Adrenal gland (tissue), 5 donors: Measurements from ENCODE around the gene GNAT1.

Experiments used
- POLR2A ChIP-seq, 2 donors: fragments of 450-650 bp; IDR thresholded peaks; one replicate each; pipeline ENCODE4 v1.6.1; 2017; ENCODE audit warnings: antibody characterized with exemption in 2 of 2, mild to moderate bottlenecking in 2 of 2, moderate library complexity in 1 of 2
- TF ChIP-seq, protein P1 (sequence below), 6 experiments: fragments of 450-650 bp in 4 of 6; fragments of 200-600 bp in 2 of 6; sonication (generic) in 1 of 6; IDR thresholded peaks; 1 replicate in 5 of 6; 2 replicates in 1 of 6; pipeline versions ENCODE4 v1.5.1 to v1.8.0; 2016 to 2021; ENCODE audit warnings: antibody characterized with exemption in 6 of 6, mild to moderate bottlenecking in 2 of 6, moderate library complexity in 1 of 6
- donor health status: DM: no; HTN: no; CAD: no.

DNA sequence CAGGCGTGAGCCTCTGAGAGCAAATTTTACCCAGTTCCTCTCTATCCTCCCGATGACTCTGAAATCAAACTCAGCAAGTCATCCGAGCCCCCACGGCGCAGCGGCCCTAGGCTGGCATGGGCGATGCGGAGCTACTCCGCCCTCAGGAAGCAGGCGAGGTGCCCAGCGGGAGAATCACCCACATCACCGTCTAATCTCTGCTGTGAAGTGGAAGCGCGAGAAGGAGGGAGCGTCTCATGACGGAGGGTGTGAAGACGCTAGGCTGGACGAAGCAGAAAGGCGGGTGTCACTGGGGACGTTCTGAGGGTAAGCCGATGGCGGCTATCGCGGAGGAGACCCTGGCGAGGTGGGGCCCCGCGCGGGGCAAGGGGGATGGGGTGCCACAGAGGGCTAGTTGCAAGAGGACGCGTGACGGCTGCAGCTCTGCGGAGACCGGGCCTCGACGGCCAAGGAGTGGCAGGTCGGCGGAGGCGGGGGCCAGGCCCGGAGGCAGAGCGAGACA, 35.5 kb downstream of the GNAT1 start:
- TF ChIP-seq, protein P1, sequence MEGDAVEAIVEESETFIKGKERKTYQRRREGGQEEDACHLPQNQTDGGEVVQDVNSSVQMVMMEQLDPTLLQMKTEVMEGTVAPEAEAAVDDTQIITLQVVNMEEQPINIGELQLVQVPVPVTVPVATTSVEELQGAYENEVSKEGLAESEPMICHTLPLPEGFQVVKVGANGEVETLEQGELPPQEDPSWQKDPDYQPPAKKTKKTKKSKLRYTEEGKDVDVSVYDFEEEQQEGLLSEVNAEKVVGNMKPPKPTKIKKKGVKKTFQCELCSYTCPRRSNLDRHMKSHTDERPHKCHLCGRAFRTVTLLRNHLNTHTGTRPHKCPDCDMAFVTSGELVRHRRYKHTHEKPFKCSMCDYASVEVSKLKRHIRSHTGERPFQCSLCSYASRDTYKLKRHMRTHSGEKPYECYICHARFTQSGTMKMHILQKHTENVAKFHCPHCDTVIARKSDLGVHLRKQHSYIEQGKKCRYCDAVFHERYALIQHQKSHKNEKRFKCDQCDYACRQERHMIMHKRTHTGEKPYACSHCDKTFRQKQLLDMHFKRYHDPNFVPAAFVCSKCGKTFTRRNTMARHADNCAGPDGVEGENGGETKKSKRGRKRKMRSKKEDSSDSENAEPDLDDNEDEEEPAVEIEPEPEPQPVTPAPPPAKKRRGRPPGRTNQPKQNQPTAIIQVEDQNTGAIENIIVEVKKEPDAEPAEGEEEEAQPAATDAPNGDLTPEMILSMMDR (IDR thresholded peaks at IDR 0.05): no peak
- no peak for TF ChIP-seq POLR2A (IDR thresholded peaks at IDR 0.05)
